Brain microvascular endothelial cell (primary cell): ENCODE results near the gene ETS1.

Experiments
- DNase-seq: peaks from one replicate; pipeline ENCODE4 v3.0.0-alpha.2; 2020
- H3K27ac ChIP-seq: fragments of 250-450 bp; sonication (Bioruptor Pico); 2 replicates; pipeline ENCODE4 v1.5.1; 2020; ENCODE audit warnings: mild to moderate bottlenecking, moderate library complexity
- H3K27me3 ChIP-seq: fragments of 250-450 bp; sonication (Bioruptor Pico); replicated peaks from 2 replicates; pipeline ENCODE4 v1.5.1; 2020; ENCODE audit warnings: mild to moderate bottlenecking
- H3K36me3 ChIP-seq: fragments of 250-450 bp; sonication (Bioruptor Pico); replicated peaks from 2 replicates; pipeline ENCODE4 v1.5.1; 2020; ENCODE audit warnings: mild to moderate bottlenecking
- H3K4me3 ChIP-seq: 2 replicates; pipeline ENCODE4 v1.5.1; 2011; ENCODE audit warnings: low read depth, mild to moderate bottlenecking, control low read depth, low read length, moderate library complexity
- in situ Hi-C: cut with HindIII; loops from 2 replicates; pipeline ENCODE4 v1.10.0; 2017; ENCODE audit warnings: low sequenced_read_pairs, low pct_ligation_motif_present
- TF ChIP-seq, protein P1 (sequence below): IDR thresholded peaks from 2 replicates; pipeline ENCODE4 v1.5.1; 2011; ENCODE audit warnings: low read depth, mild to moderate bottlenecking, moderate library complexity, low read length, control low read depth, inconsistent platforms; ENCODE audit errors: missing control alignments

ETS1 gene

GRCh38 chr11:128506356-128506755, 81.0 kb downstream of the ETS1 start:
- in situ Hi-C loops, result no loop called here
- no peak overlapping the region for H3K4me3 ChIP-seq
- no peaks in the 10 kb centered on the region for H3K27me3 ChIP-seq
- H3K36me3 ChIP-seq, result peaks cover 5% of the 10 kb centered on the region
- no peak for DNase-seq
- TF ChIP-seq, protein P1, sequence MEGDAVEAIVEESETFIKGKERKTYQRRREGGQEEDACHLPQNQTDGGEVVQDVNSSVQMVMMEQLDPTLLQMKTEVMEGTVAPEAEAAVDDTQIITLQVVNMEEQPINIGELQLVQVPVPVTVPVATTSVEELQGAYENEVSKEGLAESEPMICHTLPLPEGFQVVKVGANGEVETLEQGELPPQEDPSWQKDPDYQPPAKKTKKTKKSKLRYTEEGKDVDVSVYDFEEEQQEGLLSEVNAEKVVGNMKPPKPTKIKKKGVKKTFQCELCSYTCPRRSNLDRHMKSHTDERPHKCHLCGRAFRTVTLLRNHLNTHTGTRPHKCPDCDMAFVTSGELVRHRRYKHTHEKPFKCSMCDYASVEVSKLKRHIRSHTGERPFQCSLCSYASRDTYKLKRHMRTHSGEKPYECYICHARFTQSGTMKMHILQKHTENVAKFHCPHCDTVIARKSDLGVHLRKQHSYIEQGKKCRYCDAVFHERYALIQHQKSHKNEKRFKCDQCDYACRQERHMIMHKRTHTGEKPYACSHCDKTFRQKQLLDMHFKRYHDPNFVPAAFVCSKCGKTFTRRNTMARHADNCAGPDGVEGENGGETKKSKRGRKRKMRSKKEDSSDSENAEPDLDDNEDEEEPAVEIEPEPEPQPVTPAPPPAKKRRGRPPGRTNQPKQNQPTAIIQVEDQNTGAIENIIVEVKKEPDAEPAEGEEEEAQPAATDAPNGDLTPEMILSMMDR, result peak; percentile 39
- peak overlapping the region; percentile 89 for H3K27ac ChIP-seq

DNA sequence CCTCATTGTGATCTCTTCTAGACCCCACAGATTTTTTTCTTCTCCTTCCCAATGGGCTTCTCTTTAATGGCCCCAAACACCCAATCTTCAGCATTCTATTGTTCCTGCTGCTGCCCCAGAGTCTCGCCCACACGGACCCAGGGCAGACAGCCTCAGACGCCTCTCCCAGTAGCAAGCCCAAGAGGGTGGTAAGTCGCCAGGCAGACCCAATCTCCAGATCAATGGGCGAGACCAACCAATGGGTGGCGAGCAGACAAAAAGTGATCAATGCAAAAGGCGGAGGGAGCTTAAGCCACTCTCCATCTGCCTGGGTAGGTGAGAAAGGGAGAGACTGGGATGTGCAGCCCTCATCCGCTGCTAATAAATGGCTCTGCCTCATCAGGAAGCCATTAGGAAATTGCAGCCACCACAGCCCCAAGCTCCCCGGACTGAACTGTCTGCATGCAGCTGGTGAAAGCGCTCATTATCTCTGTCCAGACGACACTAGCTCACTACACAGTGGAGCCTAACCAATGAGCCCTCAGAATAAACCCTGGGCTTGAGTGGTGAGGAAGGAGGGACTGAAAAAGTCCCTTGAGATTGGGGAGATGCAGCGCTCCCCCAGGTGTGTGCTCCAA, 81.8 kb downstream of the ETS1 start:
- Histone ChIP-seq H3K27ac (no peak overlapping the region), H3K36me3 (peaks cover 5% of the 10 kb centered on the region), H3K27me3 (no peaks in the 10 kb centered on the region), H3K4me3 (no peak overlapping the region)
- DNase-seq, result no peak
- TF ChIP-seq, protein P1, result no peak
- in situ Hi-C loops, result no loop called here

- TF ChIP-seq, protein P1, result no peak
- Histone ChIP-seq H3K36me3 (peaks cover 5% of the 10 kb centered on the region), H3K27me3 (no peaks in the 10 kb centered on the region), H3K4me3 (no peak overlapping the region), H3K27ac (peak overlapping the region; percentile 98)
- in situ Hi-C loops, result no loop called here
- no peak for DNase-seq
Measured at GRCh38 chr11:128504486-128504885, 82.9 kb downstream of the ETS1 start.

- H3K27ac ChIP-seq, result peak overlapping the region; percentile 98
- DNase-seq, result peak; percentile 87
- TF ChIP-seq, protein P1, result no peak
- in situ Hi-C loops, result no loop called here
- no peaks in the 10 kb centered on the region for H3K27me3 ChIP-seq
- peaks cover 5% of the 10 kb centered on the region for H3K36me3 ChIP-seq
- H3K4me3 ChIP-seq, result no peak overlapping the region
Measured at GRCh38 chr11:128503245-128503991, 83.9 kb downstream of the ETS1 start.

- peak; percentile 91 for DNase-seq
- Histone ChIP-seq H3K36me3 (peaks cover 5% of the 10 kb centered on the region), H3K27ac (peak overlapping the region; percentile 98), H3K27me3 (no peaks in the 10 kb centered on the region), H3K4me3 (no peak overlapping the region)
- TF ChIP-seq, protein P1, result no peak
- in situ Hi-C loops, result no loop called here
Measured at GRCh38 chr11:128502726-128503125, 84.6 kb downstream of the ETS1 start.
